NCI-H2107 treated with DMSO at 0.1 percent for 48 hours (cell line): ENCODE results near the gene HMCES.
"Not testable (repeated sequence)": the region's sequence is repeated elsewhere in the genome, so short reads cannot be mapped to it uniquely, and the experiment has no call there.

Experiments used
- DNase-seq: peaks from one replicate; lab custom pipeline; 2025; ENCODE audit not compliant: unreplicated experiment; lab: John Stamatoyannopoulos, UW

The HMCES gene

GRCh38 chr3:129317014-129317771, 38.5 kb downstream of the HMCES start:
- DNase-seq: no peak

DNA sequence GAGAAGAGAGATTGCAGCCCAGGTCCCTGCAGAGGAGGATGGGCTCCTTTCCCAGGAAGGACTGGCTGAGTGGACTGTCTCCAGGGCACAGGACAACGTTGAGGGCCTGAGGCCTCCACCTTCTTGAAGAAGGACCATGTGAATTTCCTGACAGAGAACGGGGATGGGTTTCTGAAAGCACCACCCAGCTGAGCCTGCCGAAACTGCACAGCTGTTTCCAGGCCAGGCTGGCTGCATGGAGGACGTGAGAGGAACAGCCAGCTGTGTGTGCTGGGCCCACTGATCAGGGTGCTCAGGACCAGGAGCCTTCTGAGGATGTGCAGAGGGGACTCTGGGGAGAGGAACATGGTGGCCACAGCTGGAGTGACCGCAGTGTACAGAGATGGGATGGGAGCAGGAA, 39.2 kb downstream of the HMCES start:
- DNase-seq: no peak

DNA sequence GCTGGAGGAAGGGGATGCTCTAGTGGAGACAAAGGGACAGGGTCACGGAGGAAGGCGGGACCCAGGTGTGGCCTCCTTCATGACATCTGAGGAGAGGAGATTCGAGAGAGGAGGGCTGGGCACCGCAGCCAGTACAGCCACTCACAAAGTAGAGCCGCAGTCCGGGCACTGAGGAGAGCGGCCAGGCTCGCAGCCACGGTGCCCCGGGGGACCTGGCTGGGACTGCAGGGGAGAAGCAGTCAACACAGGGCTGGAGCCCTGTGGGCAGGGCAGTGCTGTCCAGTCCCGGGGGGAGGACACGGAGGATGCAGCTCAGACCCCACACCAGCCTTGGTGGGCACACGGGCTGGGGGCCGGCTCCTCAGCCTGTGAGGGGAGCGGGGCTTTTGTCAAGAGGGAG, 40.3 kb downstream of the HMCES start:
- no peak for DNase-seq

- DNase-seq: no peak
Measured at GRCh38 chr3:129320261-129320660, 41.6 kb downstream of the HMCES start.

- no peak for DNase-seq
Measured at GRCh38 chr3:129320825-129321487, 42.3 kb downstream of the HMCES start.

DNA sequence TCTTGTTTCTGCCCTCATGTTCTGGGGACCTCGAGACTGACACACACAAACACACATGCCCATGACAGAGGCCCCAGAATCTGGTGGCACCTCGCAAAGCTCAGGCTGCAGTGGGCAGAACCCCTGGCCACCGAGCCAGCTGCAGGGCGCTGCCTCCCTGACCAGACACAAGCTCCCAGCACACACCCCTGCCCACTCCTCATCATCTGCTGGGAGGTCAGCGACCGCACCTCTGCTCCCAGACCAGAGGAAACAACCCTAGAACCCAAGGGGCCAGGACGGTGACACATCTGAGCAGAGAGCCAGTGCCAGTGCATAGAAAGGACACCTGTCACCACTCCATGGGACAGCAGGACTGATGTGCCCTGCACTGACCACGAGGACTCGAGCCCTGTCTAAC, 43.2 kb downstream of the HMCES start:
- no peak for DNase-seq

- DNase-seq: no peak
Measured at GRCh38 chr3:129323651-129324294, 45.1 kb downstream of the HMCES start.

GRCh38 chr3:129324855-129325254, 46.2 kb downstream of the HMCES start:
- DNase-seq: no peak

GRCh38 chr3:129325383-129325782, 46.7 kb downstream of the HMCES start:
- no peak for DNase-seq

- DNase-seq: no peak
Measured at GRCh38 chr3:129326138-129326537, 47.5 kb downstream of the HMCES start.

GRCh38 chr3:129326595-129326994, 47.9 kb downstream of the HMCES start:
- no peak for DNase-seq

- DNase-seq: no peak
Measured at GRCh38 chr3:129327510-129327909, 48.8 kb downstream of the HMCES start.

DNA sequence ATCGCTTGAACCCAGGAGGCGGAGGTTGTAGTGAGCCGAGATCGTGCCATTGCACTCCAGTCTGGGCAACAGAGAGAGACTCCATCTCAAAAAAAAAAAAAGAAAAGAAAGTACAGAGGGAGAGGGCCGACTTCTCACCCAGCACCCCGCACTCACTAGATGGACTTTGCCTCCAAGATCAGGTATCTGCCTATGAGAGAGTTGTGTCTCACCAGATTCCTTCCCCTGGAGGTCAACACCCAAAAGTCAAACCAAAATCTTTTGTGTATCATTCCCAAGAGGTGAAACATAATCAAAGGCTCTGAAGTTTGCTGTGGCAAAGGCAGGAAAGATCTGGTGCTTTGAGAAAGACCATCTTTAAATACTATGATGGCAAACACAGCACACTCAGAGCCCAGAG, 51.2 kb downstream of the HMCES start:
- DNase-seq: no peak

GRCh38 chr3:129330409-129330808, 51.7 kb downstream of the HMCES start:
- no peak for DNase-seq

DNA sequence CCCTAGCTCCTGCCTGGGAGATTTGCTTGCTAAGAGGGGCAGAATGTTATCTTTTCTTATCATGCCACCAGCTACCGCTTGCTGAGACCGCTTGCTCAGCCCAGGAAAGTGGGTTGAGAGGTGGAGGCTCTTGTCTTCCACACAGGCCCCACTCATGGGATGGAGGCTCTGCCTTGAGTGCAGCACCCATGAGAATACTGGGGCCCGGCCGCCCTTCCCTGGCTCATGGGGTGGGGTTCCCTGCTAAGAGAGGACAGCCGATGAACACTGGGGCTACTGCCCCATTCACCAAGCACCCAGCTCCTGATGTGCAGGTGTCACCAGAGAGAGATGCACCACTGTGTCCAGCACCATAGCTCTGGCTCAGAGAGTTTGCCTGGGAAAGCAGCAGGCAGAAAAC, 55.2 kb downstream of the HMCES start:
- DNase-seq: no peak

GRCh38 chr3:129336093-129336706, 57.5 kb downstream of the HMCES start:
- DNase-seq: peak; percentile 31

DNA sequence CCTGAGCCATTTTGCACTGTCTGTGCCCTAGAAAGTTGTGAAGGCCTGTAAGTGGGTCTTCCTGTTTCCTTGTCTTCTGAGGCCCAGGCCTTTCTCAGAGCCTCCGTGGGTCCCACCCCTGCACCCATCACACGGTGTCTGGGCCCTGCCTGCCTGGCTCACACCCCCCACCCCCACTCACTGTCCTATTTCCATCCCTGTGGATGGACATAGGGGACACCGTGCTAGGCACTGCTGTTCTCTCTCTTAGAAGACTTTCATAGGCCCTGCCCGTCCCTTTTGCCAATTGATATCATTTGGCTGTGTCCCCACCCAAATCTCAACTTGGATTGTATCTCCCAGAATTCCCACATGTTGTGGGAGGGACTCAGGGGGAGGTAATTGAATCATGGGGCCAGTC, 59.0 kb downstream of the HMCES start:
- DNase-seq: not testable (repeated sequence)

DNA sequence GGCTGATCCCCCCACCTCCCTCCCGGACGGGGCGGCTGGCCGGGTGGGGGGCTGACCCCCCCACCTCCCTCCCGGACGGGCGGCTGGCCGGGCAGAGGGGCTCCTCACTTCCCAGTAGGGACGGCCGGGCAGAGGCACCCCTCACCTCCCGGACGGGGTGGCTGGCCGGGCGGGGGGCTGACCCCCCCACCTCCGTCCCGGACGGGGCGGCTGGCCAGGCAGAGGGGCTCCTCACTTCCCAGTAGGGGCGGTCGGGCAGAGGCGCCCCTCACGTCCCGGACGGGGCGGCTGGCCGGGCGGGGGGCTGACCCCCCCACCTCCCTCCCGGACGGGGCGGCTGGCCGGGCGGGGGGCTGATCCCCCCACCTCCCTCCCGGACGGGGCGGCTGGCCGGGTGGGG, 60.5 kb downstream of the HMCES start:
- not testable (repeated sequence) for DNase-seq

DNA sequence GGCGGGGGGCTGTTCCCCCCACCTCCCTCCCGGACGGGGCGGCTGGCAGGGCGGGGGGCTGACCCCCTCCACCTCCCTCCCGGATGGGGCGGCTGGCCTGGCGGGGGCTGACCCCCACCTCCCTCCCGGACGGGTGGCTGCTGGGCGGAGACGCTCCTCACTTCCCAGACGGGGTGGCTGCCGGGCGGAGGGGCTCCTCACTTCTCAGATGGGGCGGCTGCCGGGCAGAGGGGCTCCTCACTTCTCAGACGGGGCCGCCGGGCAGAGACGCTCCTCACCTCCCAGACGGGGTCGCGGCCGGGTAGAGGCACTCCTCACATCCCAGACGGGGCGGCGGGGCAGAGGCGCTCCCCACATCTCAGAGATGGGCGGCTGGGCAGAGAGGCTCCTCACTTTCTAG, 61.2 kb downstream of the HMCES start:
- not testable (repeated sequence) for DNase-seq

- no peak for DNase-seq
Measured at GRCh38 chr3:129341331-129342141, 62.9 kb downstream of the HMCES start.
